HG03342 (cell line): ENCODE measurements around the gene PEAR1.

Source experiments
- ATAC-seq: cut with Tn5 transposase; IDR thresholded peaks from one replicate; pipeline ENCODE4 v1.9.1; 2021; ENCODE audit warnings: mild to moderate bottlenecking, moderate library complexity; ENCODE audit not compliant: unreplicated experiment

Gene PEAR1

GRCh38 chr1:156893048-156893953, at the start of gene PEAR1:
Gene PEAR1 (plus strand): TSS chr1:156893718. CDS start chr1:156903927, 10,209 bp downstream.
- no peak for ATAC-seq

- ATAC-seq, result no peak
Observed at GRCh38 chr1:156844102-156844501, 49.4 kb upstream of the PEAR1 start.

GRCh38 chr1:156844638-156845037, 48.9 kb upstream of the PEAR1 start:
- ATAC-seq, result no peak

- ATAC-seq, result no peak
Observed at GRCh38 chr1:156845055-156845952, 48.2 kb upstream of the PEAR1 start.

- ATAC-seq, result no peak
Observed at GRCh38 chr1:156845953-156846545, 47.5 kb upstream of the PEAR1 start.

GRCh38 chr1:156846643-156847042, 46.9 kb upstream of the PEAR1 start:
- ATAC-seq, result no peak

GRCh38 chr1:156847591-156848460, 45.7 kb upstream of the PEAR1 start:
- no peak for ATAC-seq

- ATAC-seq, result no peak
Observed at GRCh38 chr1:156848461-156849150, 44.9 kb upstream of the PEAR1 start.

- no peak for ATAC-seq
Observed at GRCh38 chr1:156849151-156849496, 44.4 kb upstream of the PEAR1 start.

GRCh38 chr1:156851779-156852417, 41.6 kb upstream of the PEAR1 start:
- ATAC-seq, result no peak

GRCh38 chr1:156852418-156852874, 41.1 kb upstream of the PEAR1 start:
- no peak for ATAC-seq

- ATAC-seq, result no peak
Observed at GRCh38 chr1:156853761-156854160, 39.8 kb upstream of the PEAR1 start.

GRCh38 chr1:156854634-156855033, 38.9 kb upstream of the PEAR1 start:
- no peak for ATAC-seq

- ATAC-seq, result no peak
Observed at GRCh38 chr1:156856282-156856785, 37.2 kb upstream of the PEAR1 start.

- no peak for ATAC-seq
Observed at GRCh38 chr1:156857532-156857931, 36.0 kb upstream of the PEAR1 start.

- ATAC-seq, result no peak
Observed at GRCh38 chr1:156858555-156858956, 35.0 kb upstream of the PEAR1 start.

- no peak for ATAC-seq
Observed at GRCh38 chr1:156858959-156859522, 34.5 kb upstream of the PEAR1 start, which contains the start of gene INSRR. Gene INSRR (minus strand): TSS chr1:156859117. CDS start chr1:156858621, 496 bp downstream.

- no peak for ATAC-seq
Observed at GRCh38 chr1:156859523-156860112, 33.9 kb upstream of the PEAR1 start.
